ENCODE results near the gene SUN2. TPM values are rescaled to one million over a fixed set of nuclear protein-coding genes. Genes with fewer than 3 reads are reported as not detected.

Gene SUN2
- total RNA-seq, 1 experiment from 2014 or later = 23.3 TPM

DNA sequence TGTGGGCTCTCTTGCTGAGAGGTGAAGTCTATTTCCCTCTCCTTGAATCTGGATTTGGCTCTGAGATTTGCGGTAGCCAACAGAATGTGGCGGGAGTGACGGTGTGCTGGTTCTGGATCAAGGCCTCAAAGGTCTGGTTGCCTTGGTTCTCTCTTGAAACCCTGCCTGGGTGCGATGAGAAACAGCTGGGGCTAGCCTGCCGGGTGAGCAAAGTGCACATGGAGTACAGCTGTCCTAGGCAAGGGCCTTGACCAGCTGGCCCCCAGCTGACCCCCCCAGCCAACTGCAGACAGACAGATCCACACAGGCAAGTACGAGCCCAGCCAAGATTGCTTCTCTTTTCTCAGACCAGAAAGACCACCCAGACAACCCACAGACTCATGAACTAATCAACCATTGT, 10.8 kb downstream of the SUN2 start:
- Histone ChIP-seq H3K9me3 (ENCODE audit: low read length) (no peaks in the 10 kb centered on the region), H3K36me3 (ENCODE audit: insufficient read depth, low read length) (peaks cover 26% of the 10 kb centered on the region), H3K9me2 (replicated peaks; ENCODE audit: insufficient read depth, low read length) (no peaks in the 10 kb centered on the region), H3K4me3 (ENCODE audit: low read length) (no peak overlapping the region), H3K4me2 (ENCODE audit: low read depth, low read length, poor library complexity, severe bottlenecking) (no peak overlapping the region), H3K27me3 (ENCODE audit: low read length) (no peaks in the 10 kb centered on the region), H4K20me1 (ENCODE audit: insufficient read depth, low read depth, low read length) (no peaks in the 10 kb centered on the region), H3K79me2 (ENCODE audit: low read length) (no peaks in the 10 kb centered on the region), H3K4me1 (ENCODE audit: low read length) (no peaks in the 10 kb centered on the region), H3K27ac (ENCODE audit: low read length) (no peak overlapping the region), H3K9ac (ENCODE audit: low read length) (no peak overlapping the region), H2AFZ (ENCODE audit: low read length) (no peak overlapping the region)
- no peak for DNase-seq

DNA sequence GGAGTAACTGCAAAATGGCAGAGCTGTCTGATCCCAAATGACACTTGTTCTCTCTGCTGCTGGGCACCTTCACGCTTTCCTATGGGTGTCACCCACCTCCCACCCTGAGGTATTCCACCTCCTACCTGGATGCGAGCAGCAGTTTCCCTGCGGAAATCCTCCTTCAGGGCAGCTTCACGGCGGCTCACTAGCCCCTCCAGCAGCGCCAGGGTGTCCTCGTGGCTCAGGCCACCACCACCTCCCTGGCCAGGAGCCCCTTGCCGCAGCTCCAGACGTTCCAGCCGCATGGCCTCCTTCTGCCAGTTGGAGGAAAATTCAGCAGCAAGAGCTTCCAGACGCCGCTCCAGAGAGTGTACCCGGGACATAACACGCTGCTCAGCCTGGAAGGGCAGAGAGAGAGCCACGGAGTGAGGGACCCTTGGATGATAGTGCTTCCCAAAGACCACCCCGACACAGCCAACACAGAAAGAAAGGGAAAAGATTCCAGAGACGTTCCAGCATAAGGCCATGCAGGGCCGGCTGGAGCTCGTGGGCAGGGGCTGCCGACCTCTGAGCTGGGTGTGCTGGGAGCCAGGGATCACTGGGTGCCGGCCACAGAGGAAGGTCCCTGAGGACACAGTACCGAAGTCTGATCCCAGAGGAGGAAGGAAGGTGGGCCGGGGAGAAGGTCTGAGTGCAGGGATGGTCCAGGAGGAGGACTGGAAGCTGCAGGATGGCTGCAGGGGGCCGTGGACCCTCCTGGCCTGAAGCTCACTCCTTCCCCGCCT, 13.4 kb downstream of the SUN2 start:
- H3K9me2 ChIP-seq (replicated peaks; ENCODE audit: insufficient read depth, low read length) = no peaks in the 10 kb centered on the region
- H3K9me3 ChIP-seq (ENCODE audit: low read length) = no peaks in the 10 kb centered on the region
- H3K4me3 ChIP-seq (ENCODE audit: low read length) = no peak overlapping the region
- peaks cover 26% of the 10 kb centered on the region for H3K36me3 ChIP-seq (ENCODE audit: insufficient read depth, low read length)
- no peak overlapping the region for H3K27ac ChIP-seq (ENCODE audit: low read length)
- no peak for DNase-seq
- no peaks in the 10 kb centered on the region for H3K79me2 ChIP-seq (ENCODE audit: low read length)
- no peaks in the 10 kb centered on the region for H3K4me1 ChIP-seq (ENCODE audit: low read length)
- no peaks in the 10 kb centered on the region for H4K20me1 ChIP-seq (ENCODE audit: insufficient read depth, low read depth, low read length)
- H3K4me2 ChIP-seq (ENCODE audit: low read depth, low read length, poor library complexity, severe bottlenecking) = no peak overlapping the region
- H3K9ac ChIP-seq (ENCODE audit: low read length) = no peak overlapping the region
- H3K27me3 ChIP-seq (ENCODE audit: low read length) = no peaks in the 10 kb centered on the region
- no peak overlapping the region for H2AFZ ChIP-seq (ENCODE audit: low read length)

DNA sequence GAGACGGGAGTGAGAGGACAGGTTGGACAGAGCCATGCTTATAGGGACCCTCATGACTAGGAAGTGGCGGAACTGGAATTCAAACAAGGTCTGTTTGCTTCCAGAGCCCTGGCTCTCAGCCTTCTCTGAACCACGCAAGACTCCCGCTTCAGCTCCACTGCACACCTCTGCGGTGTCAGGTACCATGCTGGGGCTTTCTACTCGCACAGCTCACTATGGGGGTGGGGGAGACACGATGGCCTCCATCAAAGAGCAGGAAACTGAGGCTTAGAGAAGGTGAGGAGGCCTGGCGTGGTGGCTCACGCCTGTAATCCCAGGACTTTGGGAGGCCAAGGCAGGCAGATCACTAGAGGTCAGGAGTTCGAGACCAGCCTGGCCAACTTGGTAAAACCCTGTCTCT, 14.2 kb downstream of the SUN2 start:
- Histone ChIP-seq H3K27ac (ENCODE audit: low read length) (no peak overlapping the region), H3K36me3 (ENCODE audit: insufficient read depth, low read length) (peaks cover 26% of the 10 kb centered on the region), H3K4me2 (ENCODE audit: low read depth, low read length, poor library complexity, severe bottlenecking) (no peak overlapping the region), H3K4me1 (ENCODE audit: low read length) (no peaks in the 10 kb centered on the region), H3K9me2 (replicated peaks; ENCODE audit: insufficient read depth, low read length) (no peaks in the 10 kb centered on the region), H3K4me3 (ENCODE audit: low read length) (no peak overlapping the region), H4K20me1 (ENCODE audit: insufficient read depth, low read depth, low read length) (no peaks in the 10 kb centered on the region), H3K9ac (ENCODE audit: low read length) (no peak overlapping the region), H2AFZ (ENCODE audit: low read length) (no peak overlapping the region), H3K79me2 (ENCODE audit: low read length) (no peaks in the 10 kb centered on the region), H3K27me3 (ENCODE audit: low read length) (no peaks in the 10 kb centered on the region), H3K9me3 (ENCODE audit: low read length) (no peaks in the 10 kb centered on the region)
- DNase-seq = no peak

DNA sequence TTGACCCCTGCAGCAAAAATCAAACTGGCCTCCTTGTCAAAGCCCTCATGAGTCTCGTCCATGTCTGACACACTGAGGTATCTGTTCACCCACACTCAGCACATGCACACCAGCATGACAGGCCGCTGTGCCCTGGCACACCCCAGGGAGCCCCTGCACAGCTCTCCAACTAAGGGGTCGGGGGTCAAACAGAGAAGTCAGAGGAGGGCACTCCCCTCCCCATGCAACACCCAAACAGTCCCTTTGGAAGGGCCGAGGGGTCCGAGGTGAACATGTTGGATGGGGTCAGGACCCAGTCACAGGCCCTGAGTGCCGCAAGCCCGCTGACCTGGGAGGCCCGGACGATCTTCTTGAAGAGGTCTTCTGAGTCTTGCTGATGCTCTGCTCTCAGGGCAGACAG, 14.6 kb downstream of the SUN2 start:
- no peak overlapping the region for H3K27ac ChIP-seq (ENCODE audit: low read length)
- DNase-seq = no peak
- no peaks in the 10 kb centered on the region for H3K9me2 ChIP-seq (replicated peaks; ENCODE audit: insufficient read depth, low read length)
- no peaks in the 10 kb centered on the region for H4K20me1 ChIP-seq (ENCODE audit: insufficient read depth, low read depth, low read length)
- no peaks in the 10 kb centered on the region for H3K9me3 ChIP-seq (ENCODE audit: low read length)
- H3K79me2 ChIP-seq (ENCODE audit: low read length) = no peaks in the 10 kb centered on the region
- H3K9ac ChIP-seq (ENCODE audit: low read length) = no peak overlapping the region
- peaks cover 26% of the 10 kb centered on the region for H3K36me3 ChIP-seq (ENCODE audit: insufficient read depth, low read length)
- H3K27me3 ChIP-seq (ENCODE audit: low read length) = no peaks in the 10 kb centered on the region
- H2AFZ ChIP-seq (ENCODE audit: low read length) = no peak overlapping the region
- no peak overlapping the region for H3K4me3 ChIP-seq (ENCODE audit: low read length)
- H3K4me1 ChIP-seq (ENCODE audit: low read length) = no peaks in the 10 kb centered on the region
- no peak overlapping the region for H3K4me2 ChIP-seq (ENCODE audit: low read depth, low read length, poor library complexity, severe bottlenecking)

DNA sequence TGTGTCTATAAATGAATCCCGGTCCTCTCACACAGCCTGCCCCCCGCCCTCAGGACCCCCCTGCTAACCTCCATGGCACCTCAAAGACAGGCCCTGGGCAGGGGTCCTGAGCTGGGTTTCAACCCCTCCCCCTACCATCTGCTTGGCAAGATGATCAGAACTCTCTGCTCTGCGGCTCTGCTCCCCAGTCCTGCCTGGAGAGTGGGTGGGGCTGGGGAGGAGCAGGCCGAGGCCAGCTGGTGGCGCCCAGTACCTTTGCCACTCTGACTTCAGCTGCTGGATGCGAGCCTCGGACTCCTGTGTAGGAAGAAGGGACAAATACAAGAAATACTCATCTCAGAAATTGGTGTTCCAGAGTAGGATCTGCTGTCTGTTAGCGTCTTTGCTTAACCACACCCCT, 15.0 kb downstream of the SUN2 start:
- peaks cover 26% of the 10 kb centered on the region for H3K36me3 ChIP-seq (ENCODE audit: insufficient read depth, low read length)
- no peak overlapping the region for H2AFZ ChIP-seq (ENCODE audit: low read length)
- H3K9me2 ChIP-seq (replicated peaks; ENCODE audit: insufficient read depth, low read length) = no peaks in the 10 kb centered on the region
- no peaks in the 10 kb centered on the region for H3K27me3 ChIP-seq (ENCODE audit: low read length)
- no peak overlapping the region for H3K9ac ChIP-seq (ENCODE audit: low read length)
- H3K4me3 ChIP-seq (ENCODE audit: low read length) = no peak overlapping the region
- H3K27ac ChIP-seq (ENCODE audit: low read length) = no peak overlapping the region
- no peak for DNase-seq
- no peaks in the 10 kb centered on the region for H3K9me3 ChIP-seq (ENCODE audit: low read length)
- H3K79me2 ChIP-seq (ENCODE audit: low read length) = no peaks in the 10 kb centered on the region
- H3K4me1 ChIP-seq (ENCODE audit: low read length) = no peaks in the 10 kb centered on the region
- no peaks in the 10 kb centered on the region for H4K20me1 ChIP-seq (ENCODE audit: insufficient read depth, low read depth, low read length)
- no peak overlapping the region for H3K4me2 ChIP-seq (ENCODE audit: low read depth, low read length, poor library complexity, severe bottlenecking)

DNA sequence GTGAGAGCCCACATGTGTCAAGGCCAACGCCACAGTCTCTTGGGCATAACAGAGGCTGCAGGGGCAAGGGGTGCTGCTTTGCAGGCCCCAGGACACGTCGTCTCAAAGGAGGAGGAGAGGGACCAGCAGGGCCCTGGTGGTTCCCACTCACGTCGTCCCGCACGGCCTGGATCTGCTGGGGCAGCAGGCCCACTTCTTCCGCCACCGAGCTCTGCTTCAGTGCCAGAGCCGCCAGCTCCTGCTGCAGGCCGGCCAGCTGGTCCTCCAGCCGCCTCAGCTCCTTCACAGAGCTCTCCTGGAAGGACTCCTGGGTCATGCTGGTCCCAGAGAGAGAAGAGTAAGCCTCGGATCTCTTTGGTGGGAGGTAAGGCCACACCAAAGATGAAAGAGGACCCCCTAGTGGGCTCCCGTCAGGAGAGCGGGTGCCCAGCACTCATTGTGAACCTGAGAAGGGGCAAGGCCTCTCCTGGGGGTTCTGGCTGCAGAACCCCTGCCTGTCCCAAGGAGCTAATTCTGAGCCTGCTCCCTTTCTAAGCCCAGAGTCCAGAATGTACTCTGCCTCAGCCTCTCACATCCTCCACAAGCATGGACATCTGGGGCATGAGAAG, 15.6 kb downstream of the SUN2 start:
- Histone ChIP-seq H3K79me2 (ENCODE audit: low read length) (no peaks in the 10 kb centered on the region), H3K36me3 (ENCODE audit: insufficient read depth, low read length) (peaks cover 25% of the 10 kb centered on the region), H3K27me3 (ENCODE audit: low read length) (no peaks in the 10 kb centered on the region), H3K9ac (ENCODE audit: low read length) (no peak overlapping the region), H2AFZ (ENCODE audit: low read length) (no peak overlapping the region), H3K9me3 (ENCODE audit: low read length) (no peaks in the 10 kb centered on the region), H3K4me2 (ENCODE audit: low read depth, low read length, poor library complexity, severe bottlenecking) (no peak overlapping the region), H4K20me1 (ENCODE audit: insufficient read depth, low read depth, low read length) (no peaks in the 10 kb centered on the region), H3K4me3 (ENCODE audit: low read length) (no peak overlapping the region), H3K4me1 (ENCODE audit: low read length) (no peaks in the 10 kb centered on the region), H3K9me2 (replicated peaks; ENCODE audit: insufficient read depth, low read length) (no peaks in the 10 kb centered on the region), H3K27ac (ENCODE audit: low read length) (no peak overlapping the region)
- no peak for DNase-seq

DNA sequence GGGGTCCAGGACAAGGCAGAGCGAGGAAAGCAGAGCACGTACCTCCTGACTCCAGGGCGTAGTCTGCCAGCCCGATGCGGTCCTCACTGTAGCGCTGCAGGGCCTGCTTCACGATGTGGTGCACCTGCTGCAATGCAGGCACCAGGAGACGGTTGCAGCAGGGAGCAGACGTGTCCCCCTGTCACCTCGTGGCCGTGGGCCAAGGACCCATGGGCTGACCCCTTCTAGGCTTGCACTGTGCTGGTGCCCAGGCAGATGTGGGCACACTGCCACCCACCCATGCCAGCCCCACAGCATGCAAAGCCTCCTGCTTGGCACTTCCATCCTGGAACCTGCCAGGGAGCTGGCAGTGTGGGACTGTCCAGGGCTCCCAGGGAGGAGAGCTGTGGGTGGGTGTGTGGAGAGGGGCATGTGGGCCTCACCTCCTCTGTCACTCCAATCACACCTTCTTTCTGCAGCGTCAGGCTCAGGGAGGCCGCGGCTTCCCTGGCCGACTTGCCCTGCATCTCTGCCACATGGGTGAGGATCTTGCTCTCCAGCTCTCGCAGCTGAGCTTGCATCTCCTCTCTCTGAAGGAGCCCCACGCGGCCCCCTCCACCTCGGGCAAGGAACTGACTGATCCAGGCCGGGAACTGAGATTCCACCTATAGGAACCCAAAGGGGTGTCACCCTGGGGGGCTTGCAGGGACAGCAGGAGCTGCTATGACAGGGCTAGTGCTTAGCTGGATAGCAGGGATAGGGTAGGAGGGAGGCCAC, 16.3 kb downstream of the SUN2 start:
- no peaks in the 10 kb centered on the region for H3K79me2 ChIP-seq (ENCODE audit: low read length)
- no peak overlapping the region for H3K9ac ChIP-seq (ENCODE audit: low read length)
- no peaks in the 10 kb centered on the region for H3K27me3 ChIP-seq (ENCODE audit: low read length)
- no peaks in the 10 kb centered on the region for H3K4me1 ChIP-seq (ENCODE audit: low read length)
- H4K20me1 ChIP-seq (ENCODE audit: insufficient read depth, low read depth, low read length) = no peaks in the 10 kb centered on the region
- no peak overlapping the region for H3K27ac ChIP-seq (ENCODE audit: low read length)
- no peak overlapping the region for H2AFZ ChIP-seq (ENCODE audit: low read length)
- peaks cover 18% of the 10 kb centered on the region for H3K36me3 ChIP-seq (ENCODE audit: insufficient read depth, low read length)
- DNase-seq = no peak
- no peak overlapping the region for H3K4me2 ChIP-seq (ENCODE audit: low read depth, low read length, poor library complexity, severe bottlenecking)
- H3K9me3 ChIP-seq (ENCODE audit: low read length) = no peaks in the 10 kb centered on the region
- no peak overlapping the region for H3K4me3 ChIP-seq (ENCODE audit: low read length)
- no peaks in the 10 kb centered on the region for H3K9me2 ChIP-seq (replicated peaks; ENCODE audit: insufficient read depth, low read length)

DNA sequence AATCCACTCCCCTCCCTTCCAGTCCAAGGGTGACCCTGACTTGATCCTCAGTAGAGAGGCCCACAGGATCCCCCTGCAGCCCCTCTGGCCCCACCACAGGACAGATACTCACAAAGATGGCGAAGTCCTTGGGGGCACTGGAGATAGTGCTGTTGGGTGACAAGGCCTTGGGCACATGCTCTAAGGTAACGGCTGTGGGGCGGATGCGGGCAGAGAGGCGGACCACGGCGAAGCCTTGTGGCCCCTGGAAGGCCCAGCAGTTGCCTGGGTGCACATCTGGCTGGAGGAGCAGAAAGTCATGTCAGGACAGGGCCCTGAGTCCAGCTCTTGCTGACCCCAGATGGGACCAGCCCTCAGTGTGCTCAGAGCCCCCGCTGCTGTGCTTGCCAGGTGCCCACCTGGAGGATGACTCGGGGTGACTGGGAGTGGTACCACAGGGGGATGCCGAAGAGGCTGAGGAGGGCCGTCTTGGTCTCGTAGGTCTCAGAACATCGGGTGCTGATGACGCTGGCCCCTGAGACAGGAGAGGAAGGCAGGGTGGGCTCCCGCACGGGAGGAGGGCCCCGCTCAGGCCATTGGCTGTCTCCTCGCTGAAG, 17.2 kb downstream of the SUN2 start:
- H3K27ac ChIP-seq (ENCODE audit: low read length) = no peak overlapping the region
- no peak overlapping the region for H2AFZ ChIP-seq (ENCODE audit: low read length)
- H3K9ac ChIP-seq (ENCODE audit: low read length) = no peak overlapping the region
- H3K4me2 ChIP-seq (ENCODE audit: low read depth, low read length, poor library complexity, severe bottlenecking) = no peak overlapping the region
- H3K9me2 ChIP-seq (replicated peaks; ENCODE audit: insufficient read depth, low read length) = no peaks in the 10 kb centered on the region
- no peaks in the 10 kb centered on the region for H3K4me1 ChIP-seq (ENCODE audit: low read length)
- no peak for DNase-seq
- H3K79me2 ChIP-seq (ENCODE audit: low read length) = no peaks in the 10 kb centered on the region
- peaks cover 17% of the 10 kb centered on the region for H3K36me3 ChIP-seq (ENCODE audit: insufficient read depth, low read length)
- H3K27me3 ChIP-seq (ENCODE audit: low read length) = no peaks in the 10 kb centered on the region
- no peak overlapping the region for H3K4me3 ChIP-seq (ENCODE audit: low read length)
- H3K9me3 ChIP-seq (ENCODE audit: low read length) = no peaks in the 10 kb centered on the region
- H4K20me1 ChIP-seq (ENCODE audit: insufficient read depth, low read depth, low read length) = no peaks in the 10 kb centered on the region
